SIG-M5 (cell line): ENCODE measurements around the gene PRKCSH.

ENCODE experiments used
- DNase-seq: peaks from one replicate; lab custom pipeline; 2025; lab: John Stamatoyannopoulos, UW

The PRKCSH gene

GRCh38 chr19:11478167-11479089, 43.0 kb downstream of the PRKCSH start:
- no peak for DNase-seq

GRCh38 chr19:11479090-11479897, 43.9 kb downstream of the PRKCSH start:
- DNase-seq, result no peak

GRCh38 chr19:11479898-11480714, 44.7 kb downstream of the PRKCSH start:
- no peak for DNase-seq

- DNase-seq, result no peak
Measured at GRCh38 chr19:11480715-11481533, 45.5 kb downstream of the PRKCSH start, which contains the start of gene ELAVL3. TSS of gene ELAVL3 (minus strand) at chr19:11481046. CDS start at chr19:11480608, 438 bp downstream.

- peak; percentile 62 for DNase-seq
Measured at GRCh38 chr19:11481534-11482383, 46.3 kb downstream of the PRKCSH start.

- DNase-seq, result no peak
Measured at GRCh38 chr19:11482384-11483050, 47.1 kb downstream of the PRKCSH start.

- DNase-seq, result no peak
Measured at GRCh38 chr19:11483366-11484111, 48.1 kb downstream of the PRKCSH start.

GRCh38 chr19:11485245-11485837, 49.9 kb downstream of the PRKCSH start:
- no peak for DNase-seq

- no peak for DNase-seq
Measured at GRCh38 chr19:11486661-11487503, 51.4 kb downstream of the PRKCSH start.

- DNase-seq, result no peak
Measured at GRCh38 chr19:11489378-11489777, 53.9 kb downstream of the PRKCSH start.

- no peak for DNase-seq
Measured at GRCh38 chr19:11494634-11495285, 59.3 kb downstream of the PRKCSH start.

- DNase-seq, result no peak
Measured at GRCh38 chr19:11495481-11495880, 60.0 kb downstream of the PRKCSH start.

- DNase-seq, result no peak
Measured at GRCh38 chr19:11495885-11496284, 60.5 kb downstream of the PRKCSH start.

GRCh38 chr19:11496391-11497163, 61.1 kb downstream of the PRKCSH start:
- DNase-seq, result no peak

- DNase-seq, result no peak
Measured at GRCh38 chr19:11499220-11499726, 63.8 kb downstream of the PRKCSH start.

GRCh38 chr19:11499890-11500420, 64.5 kb downstream of the PRKCSH start:
- DNase-seq, result no peak
